HEK293 (cell line): ENCODE measurements around the gene B4GALNT4.

ENCODE experiments used
- CTCF ChIP-seq: fragments of 450-650 bp; formaldehyde crosslinking; IDR thresholded peaks from 2 replicates; pipeline ENCODE4 v1.5.1; 2016; ENCODE audit warnings: missing biosample characterization, missing genetic modification characterization
- GLI4 ChIP-seq: fragments of 450-650 bp; formaldehyde crosslinking; IDR thresholded peaks from 2 replicates; pipeline ENCODE4 v1.5.1; 2016; ENCODE audit warnings: missing biosample characterization, missing genetic modification characterization
- MEIS1 ChIP-seq: sonication (generic); formaldehyde crosslinking; IDR thresholded peaks from 2 replicates; pipeline ENCODE4 v1.8.1; 2022; ENCODE audit warnings: missing genetic modification reagents, mild to moderate bottlenecking, borderline replicate concordance
- ZBTB44 ChIP-seq: fragments of 450-650 bp; IDR thresholded peaks from 2 replicates; pipeline ENCODE4 v1.5.1; 2018; ENCODE audit warnings: missing biosample characterization, mild to moderate bottlenecking, missing genetic modification characterization
- ZNF23 ChIP-seq: fragments of 450-650 bp; formaldehyde crosslinking; IDR thresholded peaks from 2 replicates; pipeline ENCODE4 v1.5.1; 2016; ENCODE audit warnings: missing biosample characterization, missing genetic modification characterization, borderline replicate concordance
- ZNF521 ChIP-seq: fragments of 450-650 bp; formaldehyde crosslinking; IDR thresholded peaks from 2 replicates; pipeline ENCODE4 v1.5.1; 2017; ENCODE audit warnings: missing biosample characterization, mild to moderate bottlenecking, missing genetic modification characterization
- ZNF549 ChIP-seq: fragments of 450-650 bp; IDR thresholded peaks from 2 replicates; pipeline ENCODE4 v1.5.1; 2018; ENCODE audit warnings: missing biosample characterization, missing genetic modification characterization, mild to moderate bottlenecking, inconsistent platforms, moderate library complexity
- ZNF561 ChIP-seq: fragments of 450-650 bp; IDR thresholded peaks from 2 replicates; pipeline ENCODE4 v1.5.1; 2018; ENCODE audit warnings: missing biosample characterization, missing genetic modification characterization, borderline replicate concordance
- ZNF645 ChIP-seq: fragments of 450-650 bp; formaldehyde crosslinking; IDR thresholded peaks from 2 replicates; pipeline ENCODE4; 2016; ENCODE audit warnings: missing biosample characterization, missing genetic modification characterization
- ZNF777 ChIP-seq: fragments of 450-650 bp; formaldehyde crosslinking; IDR thresholded peaks from 2 replicates; pipeline ENCODE4 v1.5.1; 2017; ENCODE audit warnings: missing biosample characterization, missing genetic modification characterization, borderline replicate concordance

GRCh38 chr11:379205-380094, 10.2 kb downstream of the B4GALNT4 start:
- TF ChIP-seq ZNF777 (tag by site-specific recombination): no peak
- no peak for TF ChIP-seq CTCF (tag by site-specific recombination)
- no peak for TF ChIP-seq GLI4 (tag by site-specific recombination)
- TF ChIP-seq ZNF645 (tag by site-specific recombination): no peak
- TF ChIP-seq MEIS1 (CRISPR knock-in tag): no peak
- TF ChIP-seq ZBTB44 (tag by site-specific recombination): no peak
- TF ChIP-seq ZNF549 (tag by site-specific recombination): no peak
- TF ChIP-seq ZNF521 (tag by site-specific recombination): no peak
- TF ChIP-seq ZNF561 (tag by site-specific recombination): no peak
- TF ChIP-seq ZNF23: no peak
